ENCODE measurements around the gene NUP54.

NUP54 gene

GRCh38 chr4:76090241-76090691 lies 57.9 kb downstream of the NUP54 start:
- H3K4me3 ChIP-seq (ENCODE audit: low read depth, low read length), result no peak overlapping the region
- DNase-seq (ENCODE audit: low read depth, low spot score), result peak; percentile 55
- ChIA-PET CTCF (interaction anchor here (1.2 kb wide), 2 partner anchors 10 to 98 kb away, joined by 3 to 4 read pairs; no protein-coding TSS in a partner anchor), POLR2A (no interaction called here)
- no peak for TF ChIP-seq CTCF (IDR thresholded peaks at IDR 0.05; ENCODE audit: insufficient read depth, low read length, missing control alignments)

GRCh38 chr4:76088719-76089118 lies 59.5 kb downstream of the NUP54 start:
- CTCF ChIA-PET, result interaction anchor here (0.8 kb wide), 1 partner anchor 93 kb away, joined by 3 read pairs; no protein-coding TSS in a partner anchor
- no peak for TF ChIP-seq CTCF (IDR thresholded peaks at IDR 0.05; ENCODE audit: insufficient read depth, low read length, missing control alignments)
- no peak overlapping the region for H3K4me3 ChIP-seq (ENCODE audit: low read depth, low read length)
- no peak for DNase-seq (ENCODE audit: low read depth, low spot score)
- POLR2A ChIA-PET, result no interaction called here

GRCh38 chr4:76087007-76087769 lies 61.0 kb downstream of the NUP54 start:
- no peak overlapping the region for H3K4me3 ChIP-seq (ENCODE audit: low read depth, low read length)
- peak; percentile 54 for TF ChIP-seq CTCF (IDR thresholded peaks at IDR 0.05; ENCODE audit: insufficient read depth, low read length, missing control alignments)
- ChIA-PET POLR2A (no interaction called here), CTCF (interaction anchor here (0.7 to 2.8 kb wide), 18 partner anchors 10 to 191 kb away, joined by 3 to 37 read pairs (median 4); partner anchors contain the start of gene SDAD1)
- DNase-seq (ENCODE audit: low read depth, low spot score), result no peak

- ChIA-PET CTCF (interaction anchor here (0.9 to 2.7 kb wide), 5 partner anchors 16 to 189 kb away, joined by 3 to 18 read pairs (median 4); no protein-coding TSS in a partner anchor), POLR2A (no interaction called here)
- TF ChIP-seq CTCF (IDR thresholded peaks at IDR 0.05; ENCODE audit: insufficient read depth, low read length, missing control alignments), result no peak
Observed at GRCh38 chr4:76084542-76084941, 63.7 kb downstream of the NUP54 start.

GRCh38 chr4:76083386-76083988 lies 64.7 kb downstream of the NUP54 start:
- DNase-seq (ENCODE audit: low read depth, low spot score), result no peak
- CTCF ChIA-PET, result interaction anchor here (1.1 to 2.7 kb wide), 7 partner anchors 9 to 188 kb away, joined by 3 to 18 read pairs (median 4); no protein-coding TSS in a partner anchor
- POLR2A ChIA-PET, result no interaction called here
- H3K4me3 ChIP-seq (ENCODE audit: low read depth, low read length), result no peak overlapping the region
- no peak for TF ChIP-seq CTCF (IDR thresholded peaks at IDR 0.05; ENCODE audit: insufficient read depth, low read length, missing control alignments)

More at GRCh38 chr4:76084542-76084941, 63.7 kb downstream of the NUP54 start:
- H3K4me3 ChIP-seq (ENCODE audit: low read depth, low read length), result no peak overlapping the region
- DNase-seq (ENCODE audit: low read depth, low spot score), result no peak

GRCh38 chr4:76078033-76078613 lies 70.1 kb downstream of the NUP54 start:
- DNase-seq (ENCODE audit: low read depth, low spot score), result no peak
- TF ChIP-seq CTCF (IDR thresholded peaks at IDR 0.05; ENCODE audit: insufficient read depth, low read length, missing control alignments), result no peak
- no peak overlapping the region for H3K4me3 ChIP-seq (ENCODE audit: low read depth, low read length)
- ChIA-PET CTCF (interaction anchor here (1.0 to 3.1 kb wide), 5 partner anchors 9 to 83 kb away, joined by 4 to 15 read pairs (median 4); no protein-coding TSS in a partner anchor), POLR2A (no interaction called here)

Measured in AG04449 (cell line).